COLO668 (cell line): ENCODE data around the gene NMNAT2.
"Not testable (repeated sequence)": the region's sequence is repeated elsewhere in the genome, so short reads cannot be mapped to it uniquely, and the experiment has no call there.

Source experiments
- DNase-seq: peaks from one replicate; lab custom pipeline; 2025; ENCODE audit not compliant: unreplicated experiment; lab: John Stamatoyannopoulos, UW

The NMNAT2 gene

GRCh38 chr1:183267646-183268431, 150.3 kb downstream of the NMNAT2 start:
- DNase-seq: no peak

GRCh38 chr1:183263886-183264602, 154.1 kb downstream of the NMNAT2 start:
- no peak for DNase-seq

GRCh38 chr1:183262628-183263200, 155.5 kb downstream of the NMNAT2 start:
- no peak for DNase-seq

- no peak for DNase-seq
These were observed 158.3 kb downstream of the NMNAT2 start for GRCh38 chr1:183259924-183260323.

GRCh38 chr1:183255073-183255472, 163.1 kb downstream of the NMNAT2 start:
- DNase-seq: no peak

GRCh38 chr1:183251959-183252450, 166.2 kb downstream of the NMNAT2 start:
- DNase-seq: no peak

- no peak for DNase-seq
These were observed 166.8 kb downstream of the NMNAT2 start for GRCh38 chr1:183251101-183251958.

GRCh38 chr1:183249941-183250452, 168.2 kb downstream of the NMNAT2 start:
- DNase-seq: no peak

- DNase-seq: no peak
These were observed 169.0 kb downstream of the NMNAT2 start for GRCh38 chr1:183248989-183249691.

GRCh38 chr1:183247931-183248330, 170.2 kb downstream of the NMNAT2 start:
- no peak for DNase-seq

GRCh38 chr1:183247484-183247883, 170.7 kb downstream of the NMNAT2 start:
- no peak for DNase-seq

GRCh38 chr1:183247066-183247465, 171.1 kb downstream of the NMNAT2 start:
- no peak for DNase-seq

GRCh38 chr1:183246436-183246835, 171.7 kb downstream of the NMNAT2 start:
- no peak for DNase-seq

GRCh38 chr1:183245357-183245756, 172.8 kb downstream of the NMNAT2 start:
- DNase-seq: no peak

GRCh38 chr1:183244466-183244865, 173.7 kb downstream of the NMNAT2 start:
- DNase-seq: no peak

GRCh38 chr1:183243161-183244050, 174.8 kb downstream of the NMNAT2 start:
- no peak for DNase-seq

- DNase-seq: no peak
These were observed 175.6 kb downstream of the NMNAT2 start for GRCh38 chr1:183242556-183242955.

GRCh38 chr1:183241471-183241870, 176.7 kb downstream of the NMNAT2 start:
- no peak for DNase-seq

- DNase-seq: not testable (repeated sequence)
These were observed 177.3 kb downstream of the NMNAT2 start for GRCh38 chr1:183240853-183241252.
